ENCODE data around the gene MCM3AP.

The MCM3AP gene

GRCh38 chr21:46229923-46230260 lies 55.5 kb downstream of the MCM3AP start:
- TF ChIP-seq YY1 (IDR thresholded peaks at IDR 0.05; ENCODE audit: low read depth), result no peak
- no peak for TF ChIP-seq ZBTB7A (IDR thresholded peaks at IDR 0.05; ENCODE audit: low read depth)
- TF ChIP-seq TEAD4 (IDR thresholded peaks at IDR 0.05), result no peak
- TF ChIP-seq CREB1 (IDR thresholded peaks at IDR 0.05; ENCODE audit: low read depth), result no peak
- TF ChIP-seq FOXM1 (IDR thresholded peaks at IDR 0.05; ENCODE audit: borderline replicate concordance, low read depth), result no peak
- TF ChIP-seq MAX (IDR thresholded peaks at IDR 0.05), result no peak
- no peak for TF ChIP-seq EGR1 (IDR thresholded peaks at IDR 0.05)
- no peak for TF ChIP-seq USF1 (IDR thresholded peaks at IDR 0.05)
- TF ChIP-seq REST (IDR thresholded peaks at IDR 0.05; ENCODE audit: low read depth), result no peak
- TF ChIP-seq TAF1 (IDR thresholded peaks at IDR 0.05; ENCODE audit: low read depth), result no peak
- no peak for TF ChIP-seq CEBPB (IDR thresholded peaks at IDR 0.05)
- TF ChIP-seq EP300 (IDR thresholded peaks at IDR 0.05; ENCODE audit: borderline replicate concordance), result no peak
- no peak for TF ChIP-seq TCF12 (IDR thresholded peaks at IDR 0.05; ENCODE audit: low read depth)
- no peak for TF ChIP-seq NFIC (IDR thresholded peaks at IDR 0.05)
- TF ChIP-seq RAD21 (IDR thresholded peaks at IDR 0.05; ENCODE audit: low read depth), result no peak

- TF ChIP-seq MAX (IDR thresholded peaks at IDR 0.05), result peak; percentile 91
- TF ChIP-seq TAF1 (IDR thresholded peaks at IDR 0.05; ENCODE audit: low read depth), result peak; percentile 35; the same call in 1 of the 2 replicates
- no peak; the same call in 1 of the 2 replicates for TF ChIP-seq TEAD4 (IDR thresholded peaks at IDR 0.05)
- TF ChIP-seq EP300 (IDR thresholded peaks at IDR 0.05; ENCODE audit: borderline replicate concordance), result peak; percentile 22; the same call in 1 of the 2 replicates
- TF ChIP-seq YY1 (IDR thresholded peaks at IDR 0.05; ENCODE audit: low read depth), result 0 out of 2 replicates have a peak, but pooled peaks have one; percentile 4
These were observed 56.1 kb downstream of the MCM3AP start for GRCh38 chr21:46229133-46229922.

- TF ChIP-seq NFIC (IDR thresholded peaks at IDR 0.05) (no peak), EP300 (IDR thresholded peaks at IDR 0.05; ENCODE audit: borderline replicate concordance) (no peak), ZBTB7A (IDR thresholded peaks at IDR 0.05; ENCODE audit: low read depth) (peak; percentile 68), USF1 (IDR thresholded peaks at IDR 0.05) (peak; percentile 76), TEAD4 (IDR thresholded peaks at IDR 0.05) (no peak), MAX (IDR thresholded peaks at IDR 0.05) (peak; percentile 79), TAF1 (IDR thresholded peaks at IDR 0.05; ENCODE audit: low read depth) (peak; percentile 67), TCF12 (IDR thresholded peaks at IDR 0.05; ENCODE audit: low read depth) (peak; percentile 25; the same call in 1 of the 2 replicates), EGR1 (IDR thresholded peaks at IDR 0.05) (peak; percentile 93), YY1 (IDR thresholded peaks at IDR 0.05; ENCODE audit: low read depth) (no peak)
These were observed 56.9 kb downstream of the MCM3AP start, which contains the start of gene LSS for GRCh38 chr21:46228345-46229051. Gene LSS (minus strand): TSS chr21:46228774. CDS start chr21:46228745, 29 bp downstream.

- TF ChIP-seq NFIC (IDR thresholded peaks at IDR 0.05) (no peak), EP300 (IDR thresholded peaks at IDR 0.05; ENCODE audit: borderline replicate concordance) (no peak)
These were observed 57.5 kb downstream of the MCM3AP start for GRCh38 chr21:46227811-46228344.

- TF ChIP-seq TAF1 (IDR thresholded peaks at IDR 0.05; ENCODE audit: low read depth), result no peak
- TF ChIP-seq CEBPB (IDR thresholded peaks at IDR 0.05), result no peak
- TF ChIP-seq YY1 (IDR thresholded peaks at IDR 0.05; ENCODE audit: low read depth), result no peak
- TF ChIP-seq FOXM1 (IDR thresholded peaks at IDR 0.05; ENCODE audit: borderline replicate concordance, low read depth), result no peak
- no peak for TF ChIP-seq NFIC (IDR thresholded peaks at IDR 0.05)
- TF ChIP-seq TEAD4 (IDR thresholded peaks at IDR 0.05), result no peak
- TF ChIP-seq CREB1 (IDR thresholded peaks at IDR 0.05; ENCODE audit: low read depth), result no peak
- no peak for TF ChIP-seq EGR1 (IDR thresholded peaks at IDR 0.05)
- TF ChIP-seq TCF12 (IDR thresholded peaks at IDR 0.05; ENCODE audit: low read depth), result no peak
- no peak for TF ChIP-seq MAX (IDR thresholded peaks at IDR 0.05)
- no peak for TF ChIP-seq REST (IDR thresholded peaks at IDR 0.05; ENCODE audit: low read depth)
- no peak for TF ChIP-seq RAD21 (IDR thresholded peaks at IDR 0.05; ENCODE audit: low read depth)
- no peak for TF ChIP-seq ZBTB7A (IDR thresholded peaks at IDR 0.05; ENCODE audit: low read depth)
- TF ChIP-seq USF1 (IDR thresholded peaks at IDR 0.05), result no peak
- no peak for TF ChIP-seq EP300 (IDR thresholded peaks at IDR 0.05; ENCODE audit: borderline replicate concordance)
These were observed 58.4 kb downstream of the MCM3AP start for GRCh38 chr21:46226920-46227599.

All from Ishikawa (cell line).